Trophoblast cell (in vitro differentiated cells and primary cell): ENCODE data around the gene TRIM40.
"Not testable (repeated sequence)": the region's sequence is repeated elsewhere in the genome, so short reads cannot be mapped to it uniquely, and the experiment has no call there.

Source experiments
- DNase-seq, 2 donors: peaks; one replicate each; pipeline ENCODE4 v3.0.0-alpha.2; 2016
- H2AFZ ChIP-seq: 2 replicates; pipeline ENCODE4 v1.6.1; 2013; ENCODE audit warnings: low read length, moderate library complexity, mild to moderate bottlenecking; ENCODE audit not compliant: insufficient read depth, poor library complexity
- H2AK5ac ChIP-seq: 2 replicates; pipeline ENCODE4 v1.6.1; 2013; ENCODE audit warnings: mild to moderate bottlenecking, low read length
- H2BK120ac ChIP-seq: 2 replicates; pipeline ENCODE4 v1.6.1; 2013; ENCODE audit warnings: low read length, mild to moderate bottlenecking, moderate library complexity; ENCODE audit not compliant: insufficient read depth, poor library complexity
- H2BK12ac ChIP-seq: 2 replicates; pipeline ENCODE4 v1.6.1; 2013; ENCODE audit warnings: mild to moderate bottlenecking, low read length, moderate library complexity
- H2BK5ac ChIP-seq: 2 replicates; pipeline ENCODE4 v1.6.1; 2013; ENCODE audit warnings: low read length, low read depth, moderate library complexity, mild to moderate bottlenecking; ENCODE audit not compliant: poor library complexity
- H3K14ac ChIP-seq: 2 replicates; pipeline ENCODE4 v1.6.1; 2013; ENCODE audit warnings: mild to moderate bottlenecking, low read length
- H3K18ac ChIP-seq: 2 replicates; pipeline ENCODE4 v1.6.1; 2013; ENCODE audit warnings: mild to moderate bottlenecking, low read length
- H3K23ac ChIP-seq: 2 replicates; pipeline ENCODE4 v1.6.1; 2013; ENCODE audit warnings: low read length
- H3K27ac ChIP-seq: 2 replicates; pipeline ENCODE4 v1.5.1; 2013; ENCODE audit warnings: low read depth, mild to moderate bottlenecking, inconsistent platforms, low read length, moderate library complexity
- H3K27me3 ChIP-seq: 2 replicates; pipeline ENCODE4 v1.6.1; 2013; ENCODE audit warnings: inconsistent platforms, mild to moderate bottlenecking, low read length, moderate library complexity; ENCODE audit not compliant: insufficient read depth
- H3K36me3 ChIP-seq, 2 experiments: 1 replicate in 1 of 2; 2 replicates in 1 of 2; pipeline ENCODE4 v1.6.1; 2013; ENCODE audit warnings: low read length in 2 of 2, mild to moderate bottlenecking in 2 of 2, moderate library complexity in 1 of 2; ENCODE audit not compliant: insufficient read depth in 2 of 2, control insufficient read depth in 1 of 2
- H3K4ac ChIP-seq: 2 replicates; pipeline ENCODE4 v1.6.1; 2013; ENCODE audit warnings: low read depth, mild to moderate bottlenecking, low read length, moderate library complexity
- H3K4me1 ChIP-seq, 2 experiments: 1 replicate in 1 of 2; 2 replicates in 1 of 2; pipeline ENCODE4 v1.6.1; 2013; ENCODE audit warnings: low read length in 2 of 2, mild to moderate bottlenecking in 2 of 2, moderate library complexity in 1 of 2; ENCODE audit not compliant: insufficient read depth in 2 of 2, control insufficient read depth in 1 of 2
- H3K4me2 ChIP-seq: 2 replicates; pipeline ENCODE4 v1.6.1; 2013; ENCODE audit warnings: inconsistent platforms, mild to moderate bottlenecking, low read length, moderate library complexity
- H3K4me3 ChIP-seq: 2 replicates; pipeline ENCODE4 v1.5.1; 2013; ENCODE audit warnings: mild to moderate bottlenecking, low read depth, low read length, inconsistent platforms
- H3K79me1 ChIP-seq: one replicate; pipeline ENCODE4 v1.6.1; 2013; ENCODE audit warnings: low read length
- H3K79me2 ChIP-seq: 2 replicates; pipeline ENCODE4 v1.6.1; 2013; ENCODE audit warnings: low read length, mild to moderate bottlenecking; ENCODE audit not compliant: control insufficient read depth, insufficient read depth, poor library complexity
- H3K9ac ChIP-seq: 2 replicates; pipeline ENCODE4 v1.6.1; 2013; ENCODE audit warnings: mild to moderate bottlenecking, low read length
- H3K9me3 ChIP-seq: 2 replicates; pipeline ENCODE4 v1.6.1; 2013; ENCODE audit warnings: low read depth, mild to moderate bottlenecking, control low read depth, inconsistent platforms, low read length; ENCODE audit not compliant: insufficient read depth
- H4K12ac ChIP-seq: 2 replicates; pipeline ENCODE4 v1.6.1; 2013; ENCODE audit warnings: low read depth, mild to moderate bottlenecking, low read length, moderate library complexity
- H4K8ac ChIP-seq: 2 replicates; pipeline ENCODE4 v1.6.1; 2013; ENCODE audit warnings: low read depth, mild to moderate bottlenecking, low read length, moderate library complexity
- H4K91ac ChIP-seq: one replicate; pipeline ENCODE4 v1.6.1; 2013; ENCODE audit warnings: low read depth, mild to moderate bottlenecking, low read length, moderate library complexity
- WGBS: extraction: QIAGEN DNeasy Blood & Tissue Kit; methylation state at CpG from one replicate; pipeline ENCODE4 v1.1.7; 2013; ENCODE audit warnings: missing lambda C conversion rate; ENCODE audit not compliant: insufficient read length, insufficient coverage; ENCODE audit errors: extremely low coverage; 5-methylcytosine and 5-hydroxymethylcytosine counted together

The TRIM40 gene

DNA sequence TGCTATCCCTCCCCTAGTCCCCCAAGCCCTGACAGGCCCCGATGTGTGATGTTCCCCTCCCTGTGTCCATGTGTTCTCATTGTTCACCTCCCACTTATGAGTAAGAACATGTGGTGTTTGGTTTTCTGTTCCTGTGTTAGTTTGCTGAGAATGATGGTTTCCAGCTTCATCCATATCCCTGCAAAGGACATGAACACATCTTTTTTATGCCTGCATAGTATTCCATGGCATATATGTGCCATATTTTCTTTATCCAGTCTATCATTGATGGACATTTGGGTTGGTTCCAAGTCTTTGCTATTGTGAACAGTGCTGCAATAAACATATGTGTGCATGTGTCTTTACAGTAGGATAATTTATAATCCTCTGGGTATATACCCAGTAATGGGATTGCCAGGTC lies 29.3 kb downstream of the TRIM40 start:
- H3K9ac ChIP-seq, H4K91ac ChIP-seq, H2BK12ac ChIP-seq, H2BK5ac ChIP-seq, DNase-seq, H3K36me3 ChIP-seq, H3K79me1 ChIP-seq, H2AFZ ChIP-seq, H2BK120ac ChIP-seq, H3K14ac ChIP-seq, H3K23ac ChIP-seq, H3K4me2 ChIP-seq, H3K27me3 ChIP-seq, H3K4ac ChIP-seq, H3K18ac ChIP-seq, H4K12ac ChIP-seq, H3K27ac ChIP-seq, H2AK5ac ChIP-seq, H3K4me1 ChIP-seq, H3K79me2 ChIP-seq, H3K4me3 ChIP-seq, H3K9me3 ChIP-seq, H4K8ac ChIP-seq: not testable (repeated sequence)
- no CpG with 5 or more reads among the region's 1 CpG for WGBS

DNA sequence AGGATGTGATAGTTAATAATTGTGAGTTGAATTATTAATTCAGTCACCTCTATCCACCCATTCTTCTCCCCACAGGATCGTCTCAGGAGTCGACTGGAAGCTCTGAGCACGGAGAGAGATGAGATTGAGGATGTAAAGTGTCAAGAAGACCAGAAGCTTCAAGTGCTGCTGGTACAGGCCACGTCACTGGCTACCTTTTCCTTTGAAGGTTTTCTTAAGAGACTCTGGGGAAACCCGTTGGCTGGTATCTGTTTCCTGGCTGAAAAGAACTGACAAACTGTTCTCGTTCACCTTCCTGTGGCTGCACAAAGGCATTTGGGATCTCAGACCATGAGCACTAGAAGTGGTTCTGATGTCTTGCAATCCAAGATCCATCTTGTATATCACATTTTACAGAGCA lies 31.2 kb downstream of the TRIM40 start:
- Histone ChIP-seq H2BK12ac (no peak overlapping the region), H3K27ac (no peak overlapping the region), H3K4me2 (no peak overlapping the region), H3K36me3 (no peaks in the 10 kb centered on the region), H2AK5ac (no peak overlapping the region), H4K12ac (no peak overlapping the region), H3K9me3 (no peaks in the 10 kb centered on the region), H2BK5ac (no peak overlapping the region), H3K4me1 (peaks cover 0 to 3% of the 10 kb centered on the region in 2 experiments), H2AFZ (no peak overlapping the region), H3K27me3 (peaks cover 9% of the 10 kb centered on the region), H3K23ac (no peak overlapping the region), H3K79me1 (no peaks in the 10 kb centered on the region), H4K8ac (no peak overlapping the region), H4K91ac (no peak overlapping the region), H3K14ac (no peak overlapping the region), H3K4me3 (no peak overlapping the region), H3K18ac (no peak overlapping the region), H3K4ac (no peak overlapping the region), H2BK120ac (no peak overlapping the region), H3K9ac (no peak overlapping the region), H3K79me2 (no peaks in the 10 kb centered on the region)
- DNase-seq, result no peak
- no CpG with 5 or more reads among the region's 6 CpGs for WGBS

DNA sequence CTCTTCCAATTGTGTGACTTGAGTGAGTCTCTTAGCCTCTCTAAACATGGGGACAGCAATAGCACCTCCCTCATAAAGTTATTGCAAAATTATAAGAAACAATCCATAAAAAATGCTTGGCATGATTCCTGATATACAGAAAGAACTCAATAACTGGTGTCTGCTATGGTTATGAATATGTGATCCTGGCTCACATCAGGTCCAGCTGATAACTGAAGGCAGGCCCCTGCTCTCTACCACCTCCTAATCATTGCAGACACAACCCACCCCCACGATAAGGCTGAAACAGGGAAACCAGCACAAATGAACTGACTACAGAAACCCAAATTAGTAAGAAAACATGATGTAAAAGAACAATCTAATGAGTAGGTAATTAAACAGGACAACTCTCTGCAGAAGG lies 32.8 kb downstream of the TRIM40 start:
- no peak overlapping the region for H3K23ac ChIP-seq
- H3K36me3 ChIP-seq, result no peaks in the 10 kb centered on the region
- no peak overlapping the region for H3K27ac ChIP-seq
- H3K4ac ChIP-seq, result no peak overlapping the region
- no peak overlapping the region for H2BK5ac ChIP-seq
- no peak overlapping the region for H3K4me3 ChIP-seq
- no peak overlapping the region for H4K8ac ChIP-seq
- no CpG with 5 or more reads among the region's 1 CpG for WGBS
- H3K79me1 ChIP-seq, result no peaks in the 10 kb centered on the region
- peaks cover 14% of the 10 kb centered on the region for H3K27me3 ChIP-seq
- no peak for DNase-seq
- H2AK5ac ChIP-seq, result no peak overlapping the region
- H2BK12ac ChIP-seq, result no peak overlapping the region
- no peak overlapping the region for H3K14ac ChIP-seq
- H3K18ac ChIP-seq, result no peak overlapping the region
- no peaks in the 10 kb centered on the region for H3K9me3 ChIP-seq
- no peak overlapping the region for H3K4me2 ChIP-seq
- H3K4me1 ChIP-seq, result peaks cover 0 to 3% of the 10 kb centered on the region in 2 experiments
- H4K12ac ChIP-seq, result no peak overlapping the region
- no peak overlapping the region for H2AFZ ChIP-seq
- H3K79me2 ChIP-seq, result no peaks in the 10 kb centered on the region
- H3K9ac ChIP-seq, result no peak overlapping the region
- no peak overlapping the region for H4K91ac ChIP-seq
- no peak overlapping the region for H2BK120ac ChIP-seq

DNA sequence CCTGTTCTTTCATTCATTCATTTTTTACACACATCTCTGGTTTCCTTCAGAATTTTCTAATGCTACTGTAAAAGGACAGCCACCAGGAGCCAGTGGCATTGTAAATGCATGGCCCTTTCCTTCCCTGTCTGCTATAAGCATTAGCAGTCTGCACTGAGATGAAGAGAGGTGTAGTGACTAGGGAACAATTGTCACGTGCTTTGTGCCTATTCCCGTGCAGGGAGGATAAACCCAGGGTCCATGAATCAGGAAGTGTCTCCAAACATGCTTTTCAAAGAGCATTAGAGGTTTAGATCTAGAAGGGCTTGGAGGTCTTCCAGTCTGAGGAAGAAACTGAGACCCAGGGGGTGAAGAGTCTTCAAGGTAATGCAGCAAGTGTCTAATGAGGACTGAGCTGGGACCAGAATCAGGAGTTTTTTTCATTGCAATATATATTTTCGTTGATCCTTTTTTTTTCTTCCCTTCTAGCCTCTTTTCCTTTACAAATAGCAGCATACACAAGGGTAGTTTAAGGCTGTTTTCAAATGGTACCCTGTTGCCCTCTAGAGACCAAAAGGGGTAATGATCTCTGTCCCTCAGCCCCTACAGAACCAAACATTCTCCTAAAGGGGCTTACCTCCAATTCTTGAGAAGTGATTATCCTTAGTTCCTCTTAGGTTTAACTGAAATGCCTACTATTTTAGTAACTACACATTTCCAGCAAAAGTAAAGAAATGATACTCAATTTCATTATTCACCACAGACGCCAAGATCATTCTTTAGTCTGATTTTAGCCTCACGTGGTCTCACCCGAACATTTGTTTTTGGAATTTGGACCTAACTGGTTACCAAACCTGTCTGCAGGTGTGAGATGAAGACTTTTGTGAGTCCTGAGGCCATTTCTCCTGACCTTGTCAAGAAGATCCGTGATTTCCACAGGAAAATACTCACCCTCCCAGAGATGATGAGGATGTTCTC lies 34.0 kb downstream of the TRIM40 start:
- Histone ChIP-seq H3K23ac (no peak overlapping the region), H3K36me3 (no peaks in the 10 kb centered on the region), H3K27ac (no peak overlapping the region), H3K4me3 (no peak overlapping the region), H3K4me2 (no peak overlapping the region), H3K4me1 (peaks cover 0 to 3% of the 10 kb centered on the region in 2 experiments), H3K9ac (no peak overlapping the region), H2BK120ac (no peak overlapping the region), H2BK12ac (no peak overlapping the region), H3K79me1 (no peaks in the 10 kb centered on the region), H2BK5ac (no peak overlapping the region), H3K18ac (no peak overlapping the region), H3K4ac (no peak overlapping the region), H4K8ac (no peak overlapping the region), H2AK5ac (no peak overlapping the region), H4K91ac (no peak overlapping the region), H3K14ac (no peak overlapping the region), H3K9me3 (no peaks in the 10 kb centered on the region), H2AFZ (no peak overlapping the region), H4K12ac (no peak overlapping the region), H3K27me3 (peaks cover 14% of the 10 kb centered on the region), H3K79me2 (no peaks in the 10 kb centered on the region)
- no CpG with 5 or more reads among the region's 7 CpGs for WGBS
- peak; percentile 16 to 59 for DNase-seq
